GM21528 (cell line): Measurements from ENCODE around the gene BCAP29.
A peak's percentile ranks its signal among the peaks of the same experiment; 100 is the strongest.
"Not testable (repeated sequence)": the region's sequence is repeated elsewhere in the genome, so short reads cannot be mapped to it uniquely, and the experiment has no call there.

Experiments used
- ATAC-seq: cut with Tn5 transposase; IDR thresholded peaks from one replicate; pipeline ENCODE4 v1.9.1; 2021; ENCODE audit warnings: mild to moderate bottlenecking, moderate library complexity; ENCODE audit not compliant: unreplicated experiment, low FRiP score

BCAP29 gene, protein sequence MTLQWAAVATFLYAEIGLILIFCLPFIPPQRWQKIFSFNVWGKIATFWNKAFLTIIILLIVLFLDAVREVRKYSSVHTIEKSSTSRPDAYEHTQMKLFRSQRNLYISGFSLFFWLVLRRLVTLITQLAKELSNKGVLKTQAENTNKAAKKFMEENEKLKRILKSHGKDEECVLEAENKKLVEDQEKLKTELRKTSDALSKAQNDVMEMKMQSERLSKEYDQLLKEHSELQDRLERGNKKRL

DNA sequence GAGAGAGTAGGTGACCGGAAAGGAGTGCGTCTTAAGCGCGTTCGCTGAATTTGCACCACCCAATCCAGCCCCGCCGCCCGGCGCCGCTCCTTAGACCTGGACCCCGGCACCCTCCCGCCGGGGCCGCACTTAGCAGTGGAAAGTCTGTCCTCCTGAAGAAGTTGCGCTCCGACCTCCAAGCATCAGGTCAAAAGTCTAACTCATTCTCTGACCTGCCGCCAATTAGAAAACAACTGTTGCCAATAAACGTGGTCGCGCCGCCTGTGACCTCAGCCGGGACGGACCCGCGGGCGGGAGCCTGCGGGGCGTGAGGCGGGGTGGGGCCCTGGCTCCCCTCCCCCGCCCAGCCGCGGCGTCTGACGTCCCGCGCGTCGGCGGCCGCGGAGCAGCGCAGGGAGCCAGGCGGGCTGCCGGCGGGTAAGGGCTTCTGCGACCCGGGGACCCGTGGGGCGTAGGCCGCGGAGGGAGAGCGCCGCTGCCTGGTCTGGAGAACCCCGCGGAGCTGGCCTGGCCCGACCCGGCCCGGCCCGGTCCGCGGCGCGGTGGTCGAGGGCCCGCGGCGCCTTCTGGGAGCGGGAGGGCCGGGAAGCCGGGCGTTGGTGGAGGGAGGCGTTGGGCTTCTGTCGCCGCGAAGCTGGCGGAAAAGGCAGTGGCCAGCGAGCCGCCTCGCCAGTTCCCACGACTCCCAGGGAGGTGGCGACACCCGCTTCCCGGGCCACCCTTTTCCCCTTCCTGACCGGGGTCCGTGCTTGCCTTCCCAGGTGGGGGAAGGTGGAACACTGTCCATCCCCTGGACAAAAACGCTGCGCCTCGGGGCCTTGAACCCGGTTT is at the start of gene BCAP29:
Gene BCAP29, plus strand, starts transcription at position 362 of the 831 bp plus-strand sequence. CDS start 527 bp downstream, outside the sequence.
- ATAC-seq, result peak; percentile 95

GRCh38 chr7:107530751-107531150 is 49.3 kb upstream of the BCAP29 start:
- ATAC-seq, result no peak

GRCh38 chr7:107534139-107534538 is 45.9 kb upstream of the BCAP29 start:
- no peak for ATAC-seq

GRCh38 chr7:107537228-107537627 is 42.8 kb upstream of the BCAP29 start:
- ATAC-seq, result not testable (repeated sequence)

GRCh38 chr7:107538001-107538400 is 42.0 kb upstream of the BCAP29 start:
- ATAC-seq, result no peak

- no peak for ATAC-seq
These were observed 36.6 kb upstream of the BCAP29 start for GRCh38 chr7:107543338-107543993.

DNA sequence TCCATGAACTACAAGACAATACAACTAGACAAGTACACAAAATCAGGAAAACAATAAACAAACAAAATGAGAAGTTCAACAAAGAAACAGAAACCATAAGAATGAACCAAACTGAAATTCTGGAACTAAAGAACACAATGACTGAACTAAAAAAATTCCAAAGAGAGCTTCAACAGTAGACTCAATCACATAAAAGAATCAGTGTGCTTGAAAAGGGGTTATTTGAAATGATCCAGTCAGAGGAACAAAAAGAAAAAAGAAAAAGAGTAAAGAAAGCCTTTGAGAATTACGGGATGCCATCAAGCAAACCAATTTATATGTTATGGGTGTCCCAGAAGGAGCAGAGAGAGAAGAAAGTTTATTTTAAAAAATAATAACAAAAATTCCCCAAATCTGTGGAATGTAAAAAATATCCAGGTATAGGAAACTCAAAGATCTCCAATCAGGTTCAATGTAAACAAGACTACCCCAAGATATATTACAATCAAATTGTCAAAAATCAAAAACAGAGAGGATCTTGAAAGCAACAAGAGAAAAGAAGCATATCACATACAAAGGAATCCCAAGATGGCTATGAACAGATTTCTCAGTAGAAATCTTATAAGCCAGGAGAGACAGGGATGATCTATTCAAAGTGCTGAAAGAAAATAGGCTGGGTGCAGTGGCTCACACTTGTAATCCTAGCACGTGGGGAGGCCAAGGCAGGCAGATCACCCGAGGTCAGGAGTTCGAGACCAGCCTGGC is 35.0 kb upstream of the BCAP29 start:
- no peak for ATAC-seq

GRCh38 chr7:107551936-107552335 is 28.1 kb upstream of the BCAP29 start:
- no peak for ATAC-seq

GRCh38 chr7:107555893-107556292 is 24.2 kb upstream of the BCAP29 start:
- ATAC-seq, result no peak

DNA sequence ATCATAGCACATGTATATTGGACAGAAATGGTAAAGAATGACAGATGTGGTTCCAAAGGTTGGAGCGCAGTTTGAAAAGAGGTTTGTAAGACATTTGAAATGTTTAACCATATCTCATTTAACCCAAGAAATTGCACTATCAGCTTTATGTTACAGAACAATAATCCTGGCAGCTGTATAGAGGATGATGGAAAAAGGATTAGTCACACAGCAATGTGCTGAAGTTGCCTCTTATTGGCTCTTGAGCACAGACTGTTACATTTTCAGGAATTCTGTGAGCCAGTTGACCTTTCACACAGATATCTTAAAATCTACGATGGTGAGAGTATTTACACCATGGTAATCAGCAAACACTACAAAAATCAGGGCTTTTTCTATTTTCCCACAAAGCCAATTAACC is 20.2 kb upstream of the BCAP29 start:
- ATAC-seq, result no peak

DNA sequence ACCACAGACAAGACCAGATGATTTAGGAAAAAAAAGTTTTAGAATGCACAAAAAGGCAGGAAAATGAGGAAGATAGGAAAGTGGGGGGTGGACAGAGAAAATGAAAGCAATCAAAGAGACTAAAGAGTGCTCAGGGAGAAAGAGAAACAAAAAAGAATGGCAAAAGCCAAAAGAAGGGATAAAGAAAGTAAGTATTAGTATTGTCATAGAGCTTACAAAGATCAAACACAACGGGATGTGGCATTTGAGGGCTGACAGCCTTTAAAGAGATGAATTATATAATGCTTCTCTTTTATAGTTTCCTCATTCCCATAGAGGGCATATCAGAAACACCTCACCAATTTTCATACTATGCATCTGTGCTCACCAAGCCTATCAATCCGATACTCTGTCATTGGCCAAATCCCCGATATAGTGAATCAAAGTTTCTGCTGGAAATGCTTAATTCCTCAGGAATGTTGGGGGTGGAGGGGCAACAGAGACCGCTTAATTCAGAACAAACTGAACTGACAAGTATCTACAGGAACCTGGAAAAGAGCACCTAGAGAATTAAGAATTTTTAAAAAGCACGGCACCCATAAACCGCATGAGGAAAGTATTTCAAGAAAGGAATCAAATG is 19.0 kb upstream of the BCAP29 start:
- no peak for ATAC-seq

DNA sequence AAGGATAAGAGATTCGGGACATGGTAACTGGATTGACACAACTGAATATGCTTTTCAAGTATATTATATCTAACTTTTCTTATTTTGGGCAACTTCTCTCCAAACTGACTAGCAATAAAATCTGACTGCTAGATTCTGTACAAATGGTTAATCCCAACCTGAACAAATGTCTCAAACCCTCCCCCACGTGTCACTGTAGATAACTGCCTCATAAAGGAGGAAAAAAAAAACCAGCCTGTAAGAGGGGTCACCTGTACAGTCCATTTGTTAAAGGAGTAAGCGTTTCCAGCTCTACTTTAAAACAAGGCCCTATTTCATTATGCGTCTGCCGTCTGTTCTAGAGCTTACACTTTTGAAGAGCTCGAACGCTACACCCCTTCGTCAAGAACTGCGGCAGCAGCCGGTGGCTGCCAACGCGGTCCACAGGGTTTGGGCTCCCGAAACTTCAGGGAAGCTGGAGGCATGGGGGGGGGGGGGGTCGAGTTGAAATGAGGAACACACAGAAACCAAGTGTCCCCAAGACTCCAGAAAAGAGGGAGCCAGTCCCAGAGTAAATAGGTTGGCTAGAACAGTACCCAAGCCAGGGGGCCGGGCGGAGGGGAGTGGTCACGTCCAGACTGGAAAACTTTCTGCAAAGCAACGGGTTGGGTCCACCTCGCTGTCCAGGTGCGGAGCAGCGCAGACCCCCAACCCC is 16.8 kb upstream of the BCAP29 start:
- ATAC-seq, result peak; percentile 63

GRCh38 chr7:107563775-107564552 is 16.1 kb upstream of the BCAP29 start, which contains the start of the genes COG5 and DUS4L:
TSS of gene COG5 (minus strand) at chr7:107563920. CDS start at chr7:107563896, 24 bp downstream.
TSS of gene DUS4L (plus strand) at chr7:107563971. CDS start at chr7:107567071, 3,100 bp downstream.
- ATAC-seq, result peak; percentile 97

- ATAC-seq, result no peak
These were observed 15.3 kb upstream of the BCAP29 start for GRCh38 chr7:107564553-107565298.

- ATAC-seq, result no peak
These were observed 9.7 kb upstream of the BCAP29 start for GRCh38 chr7:107570298-107570697.

DNA sequence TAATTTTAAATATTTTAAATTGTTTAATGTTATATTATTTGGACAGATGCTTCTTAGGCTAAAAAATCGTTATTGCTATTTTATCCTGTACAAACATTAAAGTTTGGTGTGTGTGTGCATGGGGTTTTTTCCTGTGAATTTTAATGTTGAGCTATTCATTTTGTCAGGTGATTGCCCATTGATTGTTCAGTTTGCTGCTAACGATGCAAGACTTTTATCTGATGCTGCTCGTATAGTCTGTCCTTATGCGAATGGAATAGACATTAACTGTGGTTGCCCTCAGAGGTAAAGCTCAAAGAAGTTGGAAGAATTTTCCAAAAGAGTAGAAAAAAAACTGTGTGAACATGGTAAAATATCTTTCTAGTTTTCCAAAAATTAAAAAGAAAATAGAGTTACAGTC is 6.5 kb upstream of the BCAP29 start:
- no peak for ATAC-seq

DNA sequence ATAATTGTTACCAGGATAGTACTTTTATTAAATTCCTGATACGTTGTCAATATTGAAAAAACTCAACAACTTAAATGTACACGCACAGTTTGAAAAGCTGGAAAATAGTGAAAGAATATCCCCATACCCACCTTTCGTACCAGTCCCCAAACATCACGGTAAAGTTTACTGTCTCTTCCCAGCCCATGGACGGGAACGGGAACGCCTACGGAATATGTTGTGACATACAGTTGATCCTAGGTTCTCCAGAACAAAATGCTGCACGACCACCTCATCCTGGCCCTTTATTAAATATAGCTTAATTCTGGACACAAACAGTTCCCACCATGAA is 527 bp upstream of the BCAP29 start:
- ATAC-seq, result no peak

DNA sequence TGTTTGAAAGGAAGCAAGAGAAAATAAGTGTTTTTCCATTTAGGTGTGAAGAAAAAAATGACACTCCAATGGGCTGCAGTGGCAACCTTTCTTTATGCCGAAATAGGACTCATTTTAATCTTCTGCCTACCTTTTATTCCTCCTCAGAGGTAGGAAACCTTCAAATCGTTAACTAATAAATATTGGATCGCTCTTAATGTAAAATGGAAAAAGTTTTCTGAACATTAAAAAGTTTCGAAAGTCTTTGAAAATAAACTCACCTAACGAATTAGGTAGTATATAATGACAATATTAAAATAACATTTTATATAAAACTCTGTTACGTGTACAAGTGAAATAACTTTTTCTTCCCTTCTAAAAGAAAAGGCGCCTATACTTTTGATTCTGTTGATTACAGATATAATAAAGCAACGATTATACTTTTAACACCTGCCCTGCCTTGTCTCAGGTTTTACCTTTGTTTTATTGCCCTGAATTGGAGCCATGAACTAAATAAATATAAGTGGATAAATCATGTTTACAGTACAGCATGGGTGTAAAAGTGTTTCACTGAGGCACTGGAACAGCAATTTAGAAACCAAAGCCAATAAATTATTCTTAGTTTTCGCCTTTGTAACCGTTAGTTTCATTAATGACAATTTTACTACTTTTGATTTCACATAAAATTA is 804 bp downstream of the BCAP29 start:
- no peak for ATAC-seq
